ENCODE measurements around the gene S100A9.

Gene S100A9

DNA sequence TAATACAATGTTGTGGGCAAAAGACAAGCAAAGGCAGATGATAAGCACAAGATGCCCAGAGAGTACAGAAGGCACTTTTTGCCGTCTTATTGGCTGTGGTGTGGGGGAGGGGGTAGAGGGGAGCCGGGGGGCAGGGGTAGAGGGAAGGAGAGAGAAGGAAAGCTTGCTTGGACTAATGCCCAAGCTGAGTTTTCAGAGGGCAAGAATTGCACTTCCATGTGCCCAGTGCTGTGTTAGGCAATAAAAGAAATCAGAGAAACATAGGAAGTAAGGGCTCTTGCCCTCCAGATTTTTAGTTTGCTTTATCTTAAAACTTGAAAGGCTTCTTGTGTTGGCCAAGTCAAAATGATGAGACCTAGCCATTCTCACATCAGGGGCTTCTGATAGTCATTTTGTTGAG is 9.4 kb downstream of the S100A9 start:
- DNase-seq, result no peak
- H3K27ac ChIP-seq (ENCODE audit: insufficient read depth, low read length, poor library complexity, severe bottlenecking), result no peak overlapping the region
- H3K4me3 ChIP-seq (ENCODE audit: insufficient read depth, low read depth, low read length, poor library complexity, severe bottlenecking), result no peak overlapping the region
- no peaks in the 10 kb centered on the region for H3K36me3 ChIP-seq (ENCODE audit: control insufficient read depth, insufficient read depth, low read length)
- H3K4me1 ChIP-seq (ENCODE audit: control insufficient read depth, insufficient read depth, low read length, poor library complexity, severe bottlenecking), result no peaks in the 10 kb centered on the region
- no peaks in the 10 kb centered on the region for H3K27me3 ChIP-seq (replicated peaks; ENCODE audit: control insufficient read depth, insufficient read depth, low read length, poor library complexity, severe bottlenecking)
- no peaks in the 10 kb centered on the region for H3K9me3 ChIP-seq (ENCODE audit: control insufficient read depth, low read length)

DNA sequence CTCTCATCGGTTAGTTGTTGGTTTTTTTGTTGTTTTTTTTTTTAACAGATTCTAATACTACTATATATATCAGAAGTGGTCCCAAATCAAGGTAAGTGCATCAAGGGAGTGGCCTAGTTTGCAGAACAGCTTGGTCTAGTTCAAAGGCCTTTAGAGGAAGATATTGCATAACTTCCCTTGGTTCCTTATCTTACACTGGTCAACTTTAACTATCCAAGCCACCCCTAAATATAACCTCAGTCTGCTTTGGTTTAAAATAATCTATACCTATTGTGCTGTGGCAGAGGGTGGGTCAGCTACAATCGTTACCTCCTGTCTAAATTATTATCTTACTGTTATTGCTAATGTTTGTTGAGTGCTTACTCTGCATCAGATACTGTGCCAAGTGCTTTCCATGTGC is 10.8 kb downstream of the S100A9 start:
- DNase-seq, result no peak
- Histone ChIP-seq H3K27ac (ENCODE audit: insufficient read depth, low read length, poor library complexity, severe bottlenecking) (no peak overlapping the region), H3K4me1 (ENCODE audit: control insufficient read depth, insufficient read depth, low read length, poor library complexity, severe bottlenecking) (no peaks in the 10 kb centered on the region), H3K4me3 (ENCODE audit: insufficient read depth, low read depth, low read length, poor library complexity, severe bottlenecking) (no peak overlapping the region), H3K27me3 (replicated peaks; ENCODE audit: control insufficient read depth, insufficient read depth, low read length, poor library complexity, severe bottlenecking) (no peaks in the 10 kb centered on the region), H3K9me3 (ENCODE audit: control insufficient read depth, low read length) (no peaks in the 10 kb centered on the region), H3K36me3 (ENCODE audit: control insufficient read depth, insufficient read depth, low read length) (no peaks in the 10 kb centered on the region)

DNA sequence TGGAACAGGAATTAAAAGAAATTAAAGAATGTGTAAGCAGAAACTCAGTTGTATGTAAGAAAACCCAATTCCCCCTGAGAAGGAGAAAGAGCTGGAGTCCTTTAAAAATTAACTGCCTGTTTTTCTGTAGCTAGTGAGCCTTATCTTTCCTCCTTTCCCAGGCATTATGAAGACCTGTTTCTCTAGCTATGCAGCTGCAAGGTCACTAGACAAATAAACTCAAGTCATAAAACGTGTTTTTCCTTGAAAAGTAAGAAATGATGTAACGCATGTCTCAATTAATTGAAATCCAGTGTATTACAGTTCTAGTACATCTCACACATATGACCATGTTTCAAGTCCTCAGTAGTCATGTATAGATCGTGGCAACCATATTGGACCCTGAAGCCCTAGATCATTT is 12.5 kb downstream of the S100A9 start:
- H3K9me3 ChIP-seq (ENCODE audit: control insufficient read depth, low read length), result no peaks in the 10 kb centered on the region
- no peaks in the 10 kb centered on the region for H3K36me3 ChIP-seq (ENCODE audit: control insufficient read depth, insufficient read depth, low read length)
- no peak for DNase-seq
- no peak overlapping the region for H3K4me3 ChIP-seq (ENCODE audit: insufficient read depth, low read depth, low read length, poor library complexity, severe bottlenecking)
- H3K27ac ChIP-seq (ENCODE audit: insufficient read depth, low read length, poor library complexity, severe bottlenecking), result no peak overlapping the region
- H3K4me1 ChIP-seq (ENCODE audit: control insufficient read depth, insufficient read depth, low read length, poor library complexity, severe bottlenecking), result no peaks in the 10 kb centered on the region
- no peaks in the 10 kb centered on the region for H3K27me3 ChIP-seq (replicated peaks; ENCODE audit: control insufficient read depth, insufficient read depth, low read length, poor library complexity, severe bottlenecking)

DNA sequence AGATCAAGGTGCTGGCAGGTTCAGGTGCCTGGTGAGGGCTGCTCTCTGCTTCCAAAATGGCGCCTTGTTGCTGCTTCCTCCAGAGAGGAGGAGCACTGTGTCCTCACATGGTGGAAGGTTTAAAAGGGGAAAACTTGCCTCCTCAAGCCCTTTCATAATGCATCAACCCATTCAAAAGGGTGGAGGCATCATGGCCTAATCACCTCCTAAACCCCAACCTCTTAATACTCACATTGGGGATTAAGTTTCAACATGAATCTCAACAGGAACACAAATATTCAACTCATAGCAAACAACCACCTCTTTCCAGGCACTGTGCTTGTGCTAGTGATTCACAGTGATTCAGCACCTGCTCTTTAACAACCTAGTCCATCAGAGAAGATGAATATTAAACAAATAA is 13.6 kb downstream of the S100A9 start:
- H3K27ac ChIP-seq (ENCODE audit: insufficient read depth, low read length, poor library complexity, severe bottlenecking), result no peak overlapping the region
- H3K27me3 ChIP-seq (replicated peaks; ENCODE audit: control insufficient read depth, insufficient read depth, low read length, poor library complexity, severe bottlenecking), result no peaks in the 10 kb centered on the region
- no peak for DNase-seq
- H3K36me3 ChIP-seq (ENCODE audit: control insufficient read depth, insufficient read depth, low read length), result no peaks in the 10 kb centered on the region
- no peaks in the 10 kb centered on the region for H3K4me1 ChIP-seq (ENCODE audit: control insufficient read depth, insufficient read depth, low read length, poor library complexity, severe bottlenecking)
- H3K4me3 ChIP-seq (ENCODE audit: insufficient read depth, low read depth, low read length, poor library complexity, severe bottlenecking), result no peak overlapping the region
- no peaks in the 10 kb centered on the region for H3K9me3 ChIP-seq (ENCODE audit: control insufficient read depth, low read length)

DNA sequence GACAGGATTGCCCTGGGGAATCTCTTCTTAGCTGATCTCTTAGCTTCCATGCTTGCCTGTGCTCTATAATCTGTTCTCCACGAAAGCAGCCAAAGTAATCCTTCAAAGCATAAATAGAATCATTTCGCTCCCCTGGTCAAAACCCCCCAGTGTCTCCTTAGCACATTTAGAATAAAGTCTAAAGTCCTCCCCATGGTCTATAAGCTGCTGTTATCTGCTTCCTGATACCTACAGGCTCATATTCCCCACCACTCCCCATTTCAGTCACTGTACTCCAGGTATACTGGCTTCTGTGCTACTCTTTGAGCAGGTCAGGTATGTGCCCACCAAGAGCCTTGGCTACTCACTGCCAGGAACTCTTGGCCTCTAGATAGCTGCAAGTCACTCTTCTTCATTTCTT is 14.9 kb downstream of the S100A9 start:
- Histone ChIP-seq H3K27ac (ENCODE audit: insufficient read depth, low read length, poor library complexity, severe bottlenecking) (no peak overlapping the region), H3K27me3 (replicated peaks; ENCODE audit: control insufficient read depth, insufficient read depth, low read length, poor library complexity, severe bottlenecking) (no peaks in the 10 kb centered on the region), H3K4me1 (ENCODE audit: control insufficient read depth, insufficient read depth, low read length, poor library complexity, severe bottlenecking) (no peaks in the 10 kb centered on the region), H3K4me3 (ENCODE audit: insufficient read depth, low read depth, low read length, poor library complexity, severe bottlenecking) (no peak overlapping the region), H3K9me3 (ENCODE audit: control insufficient read depth, low read length) (no peaks in the 10 kb centered on the region), H3K36me3 (ENCODE audit: control insufficient read depth, insufficient read depth, low read length) (no peaks in the 10 kb centered on the region)
- DNase-seq, result no peak

DNA sequence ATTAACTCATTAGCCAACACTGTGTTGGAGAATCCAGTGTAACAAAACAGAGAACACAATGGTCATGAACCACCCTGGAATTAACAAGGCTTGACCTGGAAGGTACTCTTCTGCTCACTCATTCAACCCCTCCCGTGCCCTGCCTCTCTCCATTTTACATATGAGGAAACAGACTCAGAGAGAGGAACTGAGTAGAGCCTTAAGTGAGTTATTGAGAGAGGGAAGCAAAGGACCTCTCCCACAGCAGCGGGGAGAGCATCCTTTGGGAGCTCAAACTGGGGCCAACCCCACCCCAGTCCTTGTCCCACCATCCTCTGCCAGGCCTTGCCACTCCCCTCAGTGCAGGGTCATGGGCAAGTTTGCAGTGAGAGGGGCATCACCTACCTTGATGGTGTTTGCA is 16.4 kb downstream of the S100A9 start:
- Histone ChIP-seq H3K36me3 (ENCODE audit: control insufficient read depth, insufficient read depth, low read length) (no peaks in the 10 kb centered on the region), H3K27ac (ENCODE audit: insufficient read depth, low read length, poor library complexity, severe bottlenecking) (no peak overlapping the region), H3K4me1 (ENCODE audit: control insufficient read depth, insufficient read depth, low read length, poor library complexity, severe bottlenecking) (no peaks in the 10 kb centered on the region), H3K9me3 (ENCODE audit: control insufficient read depth, low read length) (no peaks in the 10 kb centered on the region), H3K4me3 (ENCODE audit: insufficient read depth, low read depth, low read length, poor library complexity, severe bottlenecking) (no peak overlapping the region), H3K27me3 (replicated peaks; ENCODE audit: control insufficient read depth, insufficient read depth, low read length, poor library complexity, severe bottlenecking) (no peaks in the 10 kb centered on the region)
- no peak for DNase-seq

DNA sequence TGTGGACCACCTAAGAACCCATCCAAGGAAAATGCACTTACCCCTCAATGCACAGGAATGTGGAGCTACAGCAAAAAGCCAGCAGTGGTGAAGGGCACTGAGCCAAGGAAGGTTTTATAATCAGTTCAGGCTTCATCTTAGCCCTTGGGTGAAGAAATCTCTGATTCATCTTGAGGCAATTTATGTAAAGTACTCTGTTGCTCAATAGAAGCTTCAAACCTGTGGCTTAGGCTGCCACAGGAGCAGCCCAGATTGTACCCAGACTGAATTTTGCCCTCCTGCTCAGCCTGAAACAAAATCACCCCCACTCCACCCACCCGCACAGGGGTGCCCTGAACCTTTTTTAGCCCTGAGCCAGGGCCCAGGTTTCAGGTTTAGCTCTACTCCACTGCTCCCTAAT is 17.9 kb downstream of the S100A9 start, which contains the start of gene S100A12:
S100A12 (minus strand) TSS at position 111 of the 400 bp plus-strand sequence. CDS start 1,029 bp downstream, outside the sequence.
- H3K27ac ChIP-seq (ENCODE audit: insufficient read depth, low read length, poor library complexity, severe bottlenecking), result no peak within 1 kb of the TSS
- no peak within 1 kb of the TSS for H3K4me3 ChIP-seq (ENCODE audit: insufficient read depth, low read depth, low read length, poor library complexity, severe bottlenecking)
- no peaks in the 10 kb centered on the region for H3K4me1 ChIP-seq (ENCODE audit: control insufficient read depth, insufficient read depth, low read length, poor library complexity, severe bottlenecking)
- no peaks in the 10 kb centered on the region for H3K36me3 ChIP-seq (ENCODE audit: control insufficient read depth, insufficient read depth, low read length)
- no peaks in the 10 kb centered on the region for H3K27me3 ChIP-seq (replicated peaks; ENCODE audit: control insufficient read depth, insufficient read depth, low read length, poor library complexity, severe bottlenecking)
- DNase-seq, result no peak
- H3K9me3 ChIP-seq (ENCODE audit: control insufficient read depth, low read length), result no peaks in the 10 kb centered on the region

DNA sequence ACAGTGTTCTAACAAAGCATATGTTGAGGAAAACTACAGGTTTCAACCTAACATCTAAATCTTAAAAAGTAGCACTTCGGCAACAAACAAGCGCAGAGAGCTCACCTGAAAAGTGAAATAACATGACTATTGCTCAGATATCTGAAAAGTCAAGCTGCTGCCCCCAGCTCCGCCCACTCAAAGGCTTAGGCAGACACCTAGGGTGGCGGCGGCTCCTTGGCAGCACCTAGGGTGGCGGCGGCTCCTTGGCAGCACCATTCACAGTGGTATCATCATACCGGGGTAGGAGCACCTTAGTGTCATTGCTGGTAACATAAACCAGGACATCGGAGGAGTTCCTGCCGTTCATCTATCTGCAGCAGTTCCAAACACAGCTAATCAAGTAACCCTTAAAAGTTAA is 21.9 kb downstream of the S100A9 start:
- Histone ChIP-seq H3K9me3 (ENCODE audit: control insufficient read depth, low read length) (no peaks in the 10 kb centered on the region), H3K4me3 (ENCODE audit: insufficient read depth, low read depth, low read length, poor library complexity, severe bottlenecking) (no peak overlapping the region), H3K36me3 (ENCODE audit: control insufficient read depth, insufficient read depth, low read length) (no peaks in the 10 kb centered on the region), H3K27me3 (replicated peaks; ENCODE audit: control insufficient read depth, insufficient read depth, low read length, poor library complexity, severe bottlenecking) (no peaks in the 10 kb centered on the region), H3K4me1 (ENCODE audit: control insufficient read depth, insufficient read depth, low read length, poor library complexity, severe bottlenecking) (no peaks in the 10 kb centered on the region), H3K27ac (ENCODE audit: insufficient read depth, low read length, poor library complexity, severe bottlenecking) (no peak overlapping the region)
- no peak for DNase-seq

DNA sequence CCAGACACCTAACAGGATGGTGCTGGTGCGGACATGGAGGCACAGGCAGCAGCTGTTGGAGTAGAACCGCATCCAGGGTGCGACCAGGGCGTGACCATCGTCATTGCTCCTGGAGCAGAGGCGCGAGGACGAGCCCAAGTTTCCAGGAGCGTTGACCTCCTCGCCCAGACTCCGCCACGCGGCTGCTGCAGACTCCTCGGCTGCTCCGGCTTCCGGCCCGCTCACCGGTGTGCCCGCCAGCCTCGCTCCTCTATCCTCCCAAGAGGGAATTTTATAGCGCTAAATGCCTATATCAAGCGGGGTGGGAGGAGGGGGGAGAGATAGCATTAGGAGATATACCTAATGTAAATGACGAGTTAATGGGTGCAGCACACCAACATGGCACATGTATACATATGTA is 23.1 kb downstream of the S100A9 start:
- H3K4me1 ChIP-seq (ENCODE audit: control insufficient read depth, insufficient read depth, low read length, poor library complexity, severe bottlenecking), result no peaks in the 10 kb centered on the region
- no peaks in the 10 kb centered on the region for H3K9me3 ChIP-seq (ENCODE audit: control insufficient read depth, low read length)
- H3K4me3 ChIP-seq (ENCODE audit: insufficient read depth, low read depth, low read length, poor library complexity, severe bottlenecking), result no peak overlapping the region
- no peak overlapping the region for H3K27ac ChIP-seq (ENCODE audit: insufficient read depth, low read length, poor library complexity, severe bottlenecking)
- no peak for DNase-seq
- H3K36me3 ChIP-seq (ENCODE audit: control insufficient read depth, insufficient read depth, low read length), result no peaks in the 10 kb centered on the region
- no peaks in the 10 kb centered on the region for H3K27me3 ChIP-seq (replicated peaks; ENCODE audit: control insufficient read depth, insufficient read depth, low read length, poor library complexity, severe bottlenecking)

DNA sequence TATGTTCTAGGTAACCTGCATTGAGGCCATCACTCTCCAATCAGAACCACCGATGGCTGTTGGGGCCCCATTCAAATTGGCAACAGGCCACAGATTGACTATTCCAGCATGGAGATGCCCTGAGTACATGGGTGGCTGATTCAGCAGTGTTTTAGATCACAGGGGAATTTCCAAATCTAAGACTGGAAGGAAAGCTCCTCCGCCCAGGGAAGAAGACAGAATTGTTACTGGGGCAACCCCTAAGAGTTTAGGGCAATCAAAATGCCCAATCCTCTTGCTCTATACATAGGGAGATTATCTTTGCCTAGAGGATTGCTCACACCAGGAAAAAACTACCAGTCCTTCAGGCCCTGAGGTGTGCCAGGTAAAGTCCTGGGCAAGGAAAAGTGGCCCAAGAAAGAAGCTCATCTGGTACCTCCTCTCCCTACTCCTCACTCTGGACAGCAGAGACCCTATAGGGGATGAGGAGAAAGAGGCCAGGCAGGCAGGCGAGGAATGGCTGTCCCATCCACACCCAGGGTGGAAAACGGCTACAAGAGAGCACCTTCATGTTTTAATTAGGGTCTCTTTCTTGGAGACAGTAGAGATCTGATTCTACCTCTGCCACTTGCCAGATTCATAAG is 27.4 kb downstream of the S100A9 start:
- H3K4me1 ChIP-seq (ENCODE audit: control insufficient read depth, insufficient read depth, low read length, poor library complexity, severe bottlenecking), result no peaks in the 10 kb centered on the region
- no peak for DNase-seq
- no peaks in the 10 kb centered on the region for H3K9me3 ChIP-seq (ENCODE audit: control insufficient read depth, low read length)
- H3K27ac ChIP-seq (ENCODE audit: insufficient read depth, low read length, poor library complexity, severe bottlenecking), result no peak overlapping the region
- H3K4me3 ChIP-seq (ENCODE audit: insufficient read depth, low read depth, low read length, poor library complexity, severe bottlenecking), result no peak overlapping the region
- no peaks in the 10 kb centered on the region for H3K36me3 ChIP-seq (ENCODE audit: control insufficient read depth, insufficient read depth, low read length)
- H3K27me3 ChIP-seq (replicated peaks; ENCODE audit: control insufficient read depth, insufficient read depth, low read length, poor library complexity, severe bottlenecking), result no peaks in the 10 kb centered on the region

Data from effector memory CD4-positive, alpha-beta T cell (primary cell).